ENCODE data around the gene BATF2.

- TF ChIP-seq CTCF (IDR thresholded peaks at IDR 0.05) (no peak), POLR2A (IDR thresholded peaks at IDR 0.05) (no peak)
Measured at GRCh38 chr11:65040847-65041622, 44.3 kb upstream of the BATF2 start, which contains the start of gene SAC3D1.
